ENCODE results near the gene CUEDC1. TPM values are rescaled to one million over a fixed set of nuclear protein-coding genes. Genes with fewer than 3 reads are reported as not detected.

Gene CUEDC1
- total RNA-seq, 3 donors from 2014 or later: 13.0 to 18.0 (median 14.5) TPM

GRCh38 chr17:57947369-57947768 is 7.8 kb downstream of the CUEDC1 start:
- no peak for TF ChIP-seq POLR2A (IDR thresholded peaks at IDR 0.05)
- TF ChIP-seq POLR2AphosphoS5 (IDR thresholded peaks at IDR 0.05): no peak
- no peak for TF ChIP-seq CTCF (IDR thresholded peaks at IDR 0.05)
- Histone ChIP-seq H3K27ac (peak overlapping the region; percentile 76 to 89), H3K4me3 (peak overlapping the region; percentile 34 to 60 (median 44)), H3K36me3 (no peaks in the 10 kb centered on the region), H3K4me1 (peaks cover 15 to 20% of the 10 kb centered on the region in 2 donors), H3K27me3 (no peaks in the 10 kb centered on the region), H3K9me3 (no peaks in the 10 kb centered on the region)
- intact Hi-C loops (cut with DNase I; ENCODE audit: low total_unique reads): no loop called here
- DNase-seq (ENCODE audit: low spot score in 2 of 2): no peak

GRCh38 chr17:57946798-57947358 is 8.3 kb downstream of the CUEDC1 start:
- no peaks in the 10 kb centered on the region for H3K36me3 ChIP-seq
- H3K27ac ChIP-seq: peak overlapping the region; percentile 76 to 89
- peaks cover 19 to 20% of the 10 kb centered on the region in 2 donors for H3K4me1 ChIP-seq
- no peak for TF ChIP-seq POLR2A (IDR thresholded peaks at IDR 0.05)
- peak; percentile 5 to 17 (median 14) for TF ChIP-seq POLR2AphosphoS5 (IDR thresholded peaks at IDR 0.05)
- intact Hi-C loops (cut with DNase I; ENCODE audit: low total_unique reads): no loop called here
- DNase-seq (ENCODE audit: low spot score in 2 of 2): no peak
- peak overlapping the region; percentile 34 to 60 (median 44) for H3K4me3 ChIP-seq
- H3K27me3 ChIP-seq: no peaks in the 10 kb centered on the region
- H3K9me3 ChIP-seq: no peaks in the 10 kb centered on the region

- Histone ChIP-seq H3K27me3 (no peaks in the 10 kb centered on the region), H3K27ac (peak overlapping the region; percentile 76 to 89), H3K36me3 (no peaks in the 10 kb centered on the region), H3K4me1 (peaks cover 20 to 23% of the 10 kb centered on the region in 2 donors), H3K9me3 (no peaks in the 10 kb centered on the region), H3K4me3 (peak overlapping the region; percentile 34 to 60 (median 44))
- no peak for DNase-seq (ENCODE audit: low spot score in 2 of 2)
- TF ChIP-seq POLR2AphosphoS5 (IDR thresholded peaks at IDR 0.05) (no peak), CTCF (IDR thresholded peaks at IDR 0.05) (no peak), POLR2A (IDR thresholded peaks at IDR 0.05) (no peak)
- intact Hi-C loops (cut with DNase I; ENCODE audit: low total_unique reads): no loop called here
These were observed 9.0 kb downstream of the CUEDC1 start for GRCh38 chr17:57945996-57946797.

GRCh38 chr17:57944908-57945307 is 10.3 kb downstream of the CUEDC1 start:
- Histone ChIP-seq H3K4me3 (no peak overlapping the region), H3K27ac (no peak overlapping the region), H3K36me3 (no peaks in the 10 kb centered on the region), H3K4me1 (peaks cover 20 to 34% of the 10 kb centered on the region in 2 donors), H3K9me3 (no peaks in the 10 kb centered on the region), H3K27me3 (no peaks in the 10 kb centered on the region)
- intact Hi-C loops (cut with DNase I; ENCODE audit: low total_unique reads): no loop called here
- DNase-seq (ENCODE audit: low spot score in 2 of 2): no peak
- TF ChIP-seq POLR2AphosphoS5 (IDR thresholded peaks at IDR 0.05): no peak
- TF ChIP-seq POLR2A (IDR thresholded peaks at IDR 0.05): no peak
- no peak for TF ChIP-seq CTCF (IDR thresholded peaks at IDR 0.05)

- H3K9me3 ChIP-seq: no peaks in the 10 kb centered on the region
- DNase-seq (ENCODE audit: low spot score in 2 of 2): no peak
- intact Hi-C loops (cut with DNase I; ENCODE audit: low total_unique reads): no loop called here
- no peak overlapping the region for H3K4me3 ChIP-seq
- H3K27me3 ChIP-seq: no peaks in the 10 kb centered on the region
- no peak overlapping the region for H3K27ac ChIP-seq
- TF ChIP-seq POLR2A (IDR thresholded peaks at IDR 0.05): no peak
- TF ChIP-seq POLR2AphosphoS5 (IDR thresholded peaks at IDR 0.05): no peak
- no peak for TF ChIP-seq CTCF (IDR thresholded peaks at IDR 0.05)
- peaks cover 15 to 23% of the 10 kb centered on the region in 2 donors for H3K4me1 ChIP-seq
- H3K36me3 ChIP-seq: no peaks in the 10 kb centered on the region
These were observed 11.6 kb downstream of the CUEDC1 start for GRCh38 chr17:57943645-57944044.
